ENCODE results near the gene LAMA2.

GRCh38 chr6:129184808-129185366 is 301.9 kb downstream of the LAMA2 start:
- TF ChIP-seq CTCF (IDR thresholded peaks at IDR 0.05; ENCODE audit: poor library complexity) = no peak
- no peak for TF ChIP-seq EZH2phosphoT487 (IDR thresholded peaks at IDR 0.05; ENCODE audit: low read depth, severe bottlenecking, unreplicated experiment)
- TF ChIP-seq EZH2 (IDR thresholded peaks at IDR 0.05; ENCODE audit: borderline replicate concordance) = no peak
